ENCODE data around the gene PROC.

The PROC gene

GRCh38 chr2:127425540-127426490 is 7.6 kb downstream of the PROC start:
- FAIRE-seq (no peak), DNase-seq (ENCODE audit: insufficient read length, low spot score) (no peak)
- no peak for TF ChIP-seq CTCF (IDR thresholded peaks at IDR 0.05; ENCODE audit: insufficient read depth, missing control alignments)

GRCh38 chr2:127426501-127427354 is 8.5 kb downstream of the PROC start:
- no peak for TF ChIP-seq CTCF (IDR thresholded peaks at IDR 0.05; ENCODE audit: insufficient read depth, missing control alignments)
- FAIRE-seq (no peak), DNase-seq (ENCODE audit: insufficient read length, low spot score) (no peak)

GRCh38 chr2:127427376-127428056 is 9.3 kb downstream of the PROC start:
- no peak for TF ChIP-seq CTCF (IDR thresholded peaks at IDR 0.05; ENCODE audit: insufficient read depth, missing control alignments)
- FAIRE-seq (no peak), DNase-seq (ENCODE audit: insufficient read length, low spot score) (no peak)

- DNase-seq (ENCODE audit: insufficient read length, low spot score) (no peak), FAIRE-seq (no peak)
- TF ChIP-seq CTCF (IDR thresholded peaks at IDR 0.05; ENCODE audit: insufficient read depth, missing control alignments): no peak
Observed at GRCh38 chr2:127428057-127428814, 10.0 kb downstream of the PROC start.

GRCh38 chr2:127428815-127429109 is 10.5 kb downstream of the PROC start:
- FAIRE-seq (no peak), DNase-seq (ENCODE audit: insufficient read length, low spot score) (no peak)
- TF ChIP-seq CTCF (IDR thresholded peaks at IDR 0.05; ENCODE audit: insufficient read depth, missing control alignments): no peak

GRCh38 chr2:127429291-127429690 is 11.1 kb downstream of the PROC start:
- TF ChIP-seq CTCF (IDR thresholded peaks at IDR 0.05; ENCODE audit: insufficient read depth, missing control alignments): no peak
- no peak for FAIRE-seq
- DNase-seq (ENCODE audit: insufficient read length, low spot score): no peak

Measured in D721Med (cell line).